ENCODE results near the gene KHDC3L.

The KHDC3L gene, protein sequence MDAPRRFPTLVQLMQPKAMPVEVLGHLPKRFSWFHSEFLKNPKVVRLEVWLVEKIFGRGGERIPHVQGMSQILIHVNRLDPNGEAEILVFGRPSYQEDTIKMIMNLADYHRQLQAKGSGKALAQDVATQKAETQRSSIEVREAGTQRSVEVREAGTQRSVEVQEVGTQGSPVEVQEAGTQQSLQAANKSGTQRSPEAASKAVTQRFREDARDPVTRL

DNA sequence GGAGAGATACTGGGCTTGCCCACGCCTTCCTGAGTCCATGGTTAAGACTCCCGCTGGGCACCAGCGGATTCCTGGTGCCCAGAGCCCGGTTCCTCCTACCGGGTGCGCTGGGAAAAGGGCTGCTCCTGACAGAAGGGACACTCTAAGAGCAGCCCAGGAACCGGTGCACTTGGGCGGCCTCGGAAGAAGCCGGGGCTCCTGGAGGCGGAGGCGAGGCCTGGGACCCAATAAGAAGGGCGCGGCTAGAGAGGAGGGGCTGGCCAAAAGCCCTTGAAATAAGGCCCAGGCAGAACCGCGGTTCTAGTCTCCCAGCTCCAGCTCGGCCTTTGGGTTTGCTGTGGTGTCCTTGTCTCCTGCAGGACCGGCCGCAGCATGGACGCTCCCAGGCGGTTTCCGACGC lies at the start of gene KHDC3L:
Gene KHDC3L, plus strand, starts transcription at position 301 of the 400 bp plus-strand sequence. Its CDS starts 72 bp downstream, at position 373.
- no peak for DNase-seq

DNA sequence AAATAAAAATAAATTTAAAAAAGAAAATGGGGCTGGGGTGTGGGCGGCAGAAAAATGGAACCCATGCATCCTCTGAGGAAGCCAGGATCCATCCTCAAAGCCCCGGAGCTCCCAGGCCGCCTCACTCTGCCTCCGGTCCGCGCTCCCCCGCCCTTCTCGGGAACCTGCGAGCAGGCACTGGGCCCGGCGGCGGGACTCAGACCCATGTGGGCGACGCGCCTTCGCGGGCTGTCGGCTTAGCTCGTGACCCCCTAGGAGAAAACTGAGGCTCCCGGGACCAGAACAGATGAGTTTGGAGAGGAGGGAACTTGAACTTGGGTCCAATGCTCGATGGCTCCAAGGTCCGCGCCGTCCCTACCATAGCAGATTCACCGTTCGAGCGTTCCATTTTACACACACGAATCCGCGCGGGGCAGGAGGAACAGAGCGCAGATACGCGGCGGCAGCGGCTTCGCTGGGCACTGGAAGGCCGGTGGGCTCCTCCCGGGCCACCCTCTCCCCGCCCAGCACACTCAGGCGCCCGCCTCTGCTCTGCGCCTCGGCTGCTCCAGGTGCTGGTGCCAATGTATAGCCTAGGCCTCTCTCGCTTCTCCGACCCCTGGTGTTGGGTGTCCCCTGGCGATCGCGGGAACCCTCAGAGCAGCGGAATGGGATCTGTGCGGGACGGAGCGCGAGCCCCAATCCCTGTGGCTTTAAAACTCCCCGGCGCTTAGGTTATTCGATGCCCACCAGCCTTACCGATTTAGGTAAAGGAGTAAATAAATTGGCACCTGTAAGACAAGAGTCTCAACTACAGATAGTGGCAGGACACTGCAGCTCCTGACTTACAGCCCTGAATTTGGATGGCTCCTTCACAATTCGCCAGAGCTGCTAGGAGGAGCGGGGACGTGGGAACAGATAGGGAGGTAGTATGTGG lies 47.6 kb upstream of the KHDC3L start:
- no peak for DNase-seq

DNA sequence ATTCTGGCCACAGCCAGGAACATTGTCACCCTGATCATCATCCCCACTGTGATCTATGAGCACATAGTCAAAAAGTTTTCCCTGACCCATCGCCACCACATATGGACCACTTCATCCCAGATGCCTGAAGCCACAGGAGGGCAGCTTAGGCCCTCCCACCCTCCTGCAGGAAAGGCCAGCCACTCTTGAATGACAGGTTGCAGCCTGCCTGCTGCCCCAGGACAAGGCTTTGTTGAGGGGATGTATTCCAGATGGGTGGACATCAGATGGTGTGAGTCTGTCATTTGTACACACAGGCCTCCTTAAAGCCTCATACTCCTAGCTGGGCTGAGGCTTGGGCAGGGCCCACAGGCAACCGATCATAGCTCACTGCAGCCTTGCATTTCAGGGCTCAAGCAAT lies 39.1 kb upstream of the KHDC3L start:
- no peak for DNase-seq

DNA sequence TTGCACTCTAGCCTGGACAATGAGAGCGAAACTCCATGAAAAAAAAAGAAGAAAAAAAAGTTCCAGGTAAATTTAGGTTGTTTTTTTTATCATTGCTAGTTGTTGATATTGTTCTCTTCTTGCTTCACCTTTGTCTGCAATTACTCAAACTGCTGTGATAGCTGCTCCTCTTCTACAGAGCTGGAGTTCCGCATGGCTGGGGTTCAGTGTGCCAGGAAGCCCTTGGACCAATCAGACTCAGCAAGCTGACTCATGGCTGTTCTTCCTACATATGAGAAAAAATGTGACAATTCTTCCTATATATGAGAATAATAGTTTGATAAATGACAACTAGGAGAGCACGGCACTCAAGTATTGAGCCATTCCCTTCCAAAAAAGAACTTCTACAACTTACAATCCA lies 36.8 kb upstream of the KHDC3L start:
- no peak for DNase-seq

DNA sequence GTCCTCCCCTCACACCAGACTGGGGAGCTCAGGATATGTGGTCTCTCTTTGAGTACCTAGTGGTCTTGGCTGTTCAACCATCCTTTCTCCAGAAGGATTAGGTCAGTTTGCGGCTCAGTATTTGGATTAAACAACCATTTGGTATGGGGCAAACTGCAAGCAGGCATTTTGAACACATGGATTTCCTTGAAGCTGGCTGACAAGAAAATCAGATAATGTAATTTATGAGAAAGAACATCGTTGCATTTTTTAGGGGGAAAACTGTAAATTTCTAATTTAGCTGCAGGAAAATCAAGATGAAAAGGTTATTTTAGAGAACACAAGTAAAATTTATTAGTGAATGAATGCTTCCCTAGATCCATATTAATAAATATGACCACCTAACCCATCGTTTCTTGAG lies 33.7 kb upstream of the KHDC3L start:
- DNase-seq = no peak

DNA sequence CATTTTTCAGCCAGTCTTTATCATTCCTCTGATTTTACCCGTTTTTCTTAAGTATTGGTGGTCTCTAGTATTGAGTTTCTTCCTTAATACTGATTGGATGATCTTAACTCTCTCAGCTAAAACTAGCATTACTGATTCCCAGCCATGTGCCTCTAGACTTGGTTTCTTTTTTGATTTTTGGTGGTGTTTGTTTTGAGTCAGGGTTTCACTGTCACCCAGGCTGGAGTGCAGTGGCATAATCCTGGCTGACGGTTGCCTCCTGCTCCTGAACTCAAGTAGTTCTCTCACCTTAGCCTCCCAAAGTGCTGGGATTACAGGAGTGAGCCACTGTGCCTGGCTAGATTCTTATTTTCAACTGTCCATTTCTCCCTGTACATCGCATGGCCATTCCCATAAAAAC lies 33.3 kb upstream of the KHDC3L start:
- no peak for DNase-seq

DNA sequence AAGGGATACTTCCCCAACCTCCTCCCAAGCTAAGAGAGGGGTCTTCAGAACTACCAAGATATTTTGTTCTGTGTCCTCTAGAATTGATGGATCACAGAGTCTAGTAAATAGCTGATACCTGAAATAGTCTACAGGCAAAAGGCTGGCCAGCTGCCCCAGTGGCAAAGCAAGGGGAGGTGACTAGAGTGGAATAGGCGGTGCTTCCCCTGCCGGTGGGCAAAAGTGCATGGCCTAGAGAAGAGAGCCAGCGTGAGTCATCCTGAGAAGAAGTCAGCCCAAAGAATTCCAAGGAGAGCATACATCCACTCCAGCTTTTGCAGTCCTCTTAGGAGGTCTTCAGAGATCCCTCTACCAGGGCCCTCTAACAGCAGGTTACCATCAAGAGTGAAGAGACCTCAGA lies 23.1 kb upstream of the KHDC3L start:
- DNase-seq = no peak

DNA sequence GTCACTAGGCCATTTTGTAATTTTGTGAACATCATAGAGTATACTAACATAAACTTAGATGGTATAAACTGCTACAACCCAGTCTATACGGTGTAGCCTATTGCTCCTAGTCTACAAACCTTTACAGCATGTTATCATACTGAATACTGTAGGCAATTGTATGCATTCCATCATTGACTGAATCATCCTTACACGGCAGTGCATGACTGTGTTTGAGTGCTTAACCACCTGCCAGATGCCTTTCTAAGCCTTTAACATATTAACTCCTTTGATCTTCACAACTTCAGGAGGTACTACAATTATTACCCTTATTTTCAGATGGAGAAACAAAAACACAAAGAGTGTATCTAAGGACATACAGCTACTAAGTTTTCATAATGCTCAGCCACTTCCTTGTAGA lies 22.4 kb upstream of the KHDC3L start:
- no peak for DNase-seq

DNA sequence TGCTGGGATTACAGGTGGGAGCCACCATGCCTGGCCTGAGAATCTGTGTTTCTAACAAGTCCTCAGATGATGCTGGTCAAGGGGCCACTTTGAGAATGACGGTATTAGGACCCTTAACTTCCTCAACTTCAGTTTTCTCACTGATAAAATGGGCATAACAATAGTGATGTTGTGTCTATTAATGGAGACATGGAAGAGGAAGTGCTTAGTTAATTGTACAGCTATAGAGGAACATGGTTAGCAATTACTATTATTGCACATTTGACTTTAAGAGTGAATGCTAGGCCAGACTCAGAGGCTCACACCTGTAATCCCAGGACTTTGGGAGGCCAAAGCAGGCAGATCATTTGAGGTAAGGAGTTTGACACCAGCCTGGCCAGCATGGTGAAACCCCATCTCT lies 21.1 kb upstream of the KHDC3L start:
- no peak for DNase-seq

DNA sequence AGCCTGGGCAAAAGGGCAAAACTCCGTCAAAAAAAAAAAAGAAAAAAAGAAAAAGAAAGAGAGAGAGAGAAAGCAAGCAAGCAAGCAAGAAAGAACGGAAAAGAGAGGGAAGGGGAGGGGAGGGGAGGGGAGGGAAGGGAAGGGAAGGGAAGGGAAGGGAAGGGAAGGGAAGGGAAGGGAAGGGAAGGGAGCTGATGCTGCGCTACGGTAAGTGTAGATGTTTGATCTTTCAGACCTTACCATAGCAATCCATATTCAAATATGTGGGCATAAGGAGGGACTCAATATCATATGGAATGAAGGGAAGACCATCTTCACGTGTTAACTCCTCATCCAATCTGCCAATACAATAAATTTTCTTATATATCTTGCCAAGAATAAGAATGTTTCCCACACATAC lies 20.3 kb upstream of the KHDC3L start:
- DNase-seq = no peak

DNA sequence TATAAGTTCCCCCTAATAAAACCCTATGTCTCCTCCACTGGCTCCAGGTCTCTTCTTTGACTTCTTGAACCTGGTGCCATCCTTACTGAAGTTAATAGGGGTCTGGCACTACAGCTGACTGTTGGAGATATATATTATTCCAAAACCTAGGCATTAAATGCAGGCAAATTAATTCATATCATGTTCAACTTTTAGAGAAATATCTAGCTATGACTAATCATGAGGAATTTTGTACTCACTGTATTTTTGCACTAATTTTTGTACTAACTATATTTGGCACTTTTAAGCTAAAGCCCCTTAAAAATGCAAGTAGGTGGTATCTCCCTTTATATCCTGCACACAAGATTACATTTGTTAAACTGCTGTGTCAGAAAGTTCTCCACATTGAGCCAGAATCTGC lies 19.3 kb upstream of the KHDC3L start:
- no peak for DNase-seq

DNA sequence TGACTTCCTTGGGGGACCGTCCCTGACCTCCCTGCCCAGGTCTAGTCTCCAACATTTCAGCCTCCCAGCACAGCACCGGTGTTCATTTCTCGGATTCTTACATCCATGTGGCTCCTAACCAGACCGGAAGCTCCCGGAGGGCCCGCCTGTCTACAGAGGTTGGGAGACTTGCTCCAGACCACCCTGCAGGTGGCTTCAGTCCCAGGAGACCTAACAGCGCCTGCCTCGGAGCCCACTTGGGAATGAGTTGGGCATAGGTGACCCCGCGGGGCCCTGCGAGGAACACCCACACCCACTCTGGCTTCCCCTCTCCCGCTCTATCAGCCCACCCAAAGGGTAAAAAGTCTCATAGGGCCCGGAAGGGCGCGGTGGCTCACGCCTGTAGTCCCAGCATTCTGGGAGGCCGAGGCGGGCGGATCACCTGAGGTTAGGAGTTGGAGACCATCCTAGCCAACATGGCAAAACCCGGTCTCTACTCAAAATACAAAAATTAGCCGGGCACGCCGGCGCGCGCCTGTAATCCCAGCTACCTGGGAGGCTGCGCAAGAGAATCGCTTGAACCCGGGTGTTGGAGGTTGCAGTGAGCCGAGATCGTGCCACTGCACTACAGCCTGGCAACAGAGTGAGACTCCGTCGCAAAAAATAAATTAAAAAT lies 13.8 kb upstream of the KHDC3L start:
- DNase-seq = no peak

DNA sequence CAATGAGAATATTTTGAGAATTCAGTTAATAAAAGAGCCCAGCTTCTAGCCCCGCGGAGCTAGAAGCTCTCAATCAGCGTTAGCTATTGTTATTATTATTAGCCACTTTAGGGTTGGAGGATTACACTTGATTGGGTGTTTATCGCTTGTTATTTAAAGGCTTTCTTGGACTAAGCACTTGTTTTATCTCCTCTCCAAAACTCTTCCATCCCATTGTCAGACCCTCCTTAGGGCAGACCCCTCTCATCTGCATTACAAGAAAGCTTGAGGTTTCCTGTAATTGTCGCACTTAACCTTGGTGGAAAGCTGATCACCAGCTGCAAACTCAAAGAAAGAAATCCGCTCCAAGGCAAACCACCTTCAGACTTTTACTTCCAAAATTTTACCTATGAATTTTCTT lies 13.1 kb upstream of the KHDC3L start:
- DNase-seq = no peak

DNA sequence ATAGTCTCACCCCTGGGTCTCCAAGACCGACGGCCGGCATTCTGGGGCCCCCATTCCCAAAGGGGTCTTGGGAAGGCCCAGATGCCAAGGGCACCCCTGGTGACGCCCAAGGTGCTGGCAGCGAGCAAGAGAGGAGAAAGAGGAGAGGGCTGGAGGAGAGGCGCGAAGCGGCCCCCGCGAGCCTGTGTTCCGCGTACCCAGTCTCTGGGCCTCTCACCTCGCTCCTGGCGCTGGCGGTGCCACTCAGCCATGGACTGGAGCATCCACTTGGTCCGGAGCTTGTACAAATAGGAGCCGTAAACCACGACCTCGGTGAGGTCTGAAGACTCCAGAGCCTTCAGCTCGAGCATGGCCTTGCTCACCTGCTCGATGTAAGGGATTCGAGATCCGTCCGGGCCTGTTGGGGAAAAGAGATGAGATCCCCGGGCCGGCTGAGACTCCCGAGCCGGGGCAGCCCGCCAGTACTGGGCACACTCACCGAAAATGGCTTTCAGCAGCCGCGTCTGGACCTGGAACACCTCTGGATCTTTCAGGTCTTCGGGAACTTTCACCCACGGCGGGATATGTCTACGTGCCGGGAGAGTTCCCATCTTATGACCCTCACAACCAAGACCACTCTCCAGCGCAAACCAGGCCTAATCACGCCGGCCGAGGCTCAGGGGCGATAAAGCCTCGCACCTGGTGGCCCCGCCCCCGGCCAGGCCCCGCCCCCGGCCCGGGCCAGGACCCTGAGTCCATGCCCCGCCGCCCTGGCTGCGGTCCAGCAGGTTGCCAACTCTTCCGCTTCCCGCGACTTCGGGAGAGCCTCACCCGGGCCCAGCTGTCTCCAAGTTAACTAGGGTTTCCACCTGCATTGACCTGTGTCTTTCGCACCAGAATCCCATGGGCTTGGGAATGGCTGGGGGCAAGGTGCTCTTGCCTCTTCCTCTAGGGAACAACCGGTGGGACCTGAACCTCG lies 8.5 kb upstream of the KHDC3L start, which contains the start of gene DPPA5:
Gene DPPA5, minus strand, starts transcription at position 641 of the 958 bp plus-strand sequence. Its CDS starts 51 bp downstream, at position 590.
- no peak for DNase-seq

DNA sequence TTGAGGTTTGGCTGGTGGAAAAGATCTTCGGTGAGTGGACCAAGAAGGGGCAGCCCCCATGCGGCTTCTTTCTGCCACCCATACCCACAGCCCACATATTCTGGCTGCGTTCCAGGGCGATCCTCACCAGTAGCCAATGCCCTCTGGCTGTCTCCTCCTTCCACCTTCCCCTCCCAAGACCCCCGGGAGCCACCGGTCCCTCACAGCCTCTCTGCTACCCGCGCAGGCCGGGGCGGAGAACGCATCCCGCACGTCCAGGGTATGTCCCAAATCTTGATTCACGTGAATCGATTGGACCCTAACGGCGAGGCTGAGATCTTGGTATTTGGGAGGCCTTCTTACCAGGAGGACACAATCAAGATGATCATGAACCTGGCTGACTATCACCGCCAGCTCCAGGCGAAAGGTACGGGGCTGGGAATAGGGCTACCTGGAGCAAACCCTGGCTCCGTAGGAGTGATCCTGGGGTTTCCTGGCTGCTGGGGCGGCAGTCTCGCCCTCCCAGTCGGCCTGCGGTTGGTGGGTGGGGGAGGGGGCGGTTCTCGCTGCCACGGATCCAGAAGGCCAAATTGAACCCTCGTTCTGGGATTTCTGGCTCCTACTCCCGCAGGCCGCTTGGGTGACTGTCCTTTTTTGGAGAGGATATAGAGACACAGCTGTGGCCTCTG lies 545 bp downstream of the KHDC3L start:
- no peak for DNase-seq

DNA sequence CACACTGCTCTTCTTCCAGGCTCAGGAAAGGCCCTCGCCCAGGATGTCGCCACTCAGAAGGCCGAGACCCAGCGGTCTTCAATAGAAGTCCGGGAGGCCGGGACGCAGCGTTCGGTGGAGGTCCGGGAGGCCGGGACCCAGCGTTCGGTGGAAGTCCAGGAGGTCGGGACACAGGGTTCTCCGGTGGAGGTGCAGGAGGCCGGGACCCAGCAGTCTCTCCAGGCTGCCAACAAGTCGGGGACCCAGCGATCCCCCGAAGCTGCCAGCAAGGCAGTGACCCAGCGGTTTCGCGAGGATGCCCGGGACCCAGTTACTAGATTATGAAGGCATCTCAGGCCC lies 1.0 kb downstream of the KHDC3L start:
- DNase-seq = no peak

DNA sequence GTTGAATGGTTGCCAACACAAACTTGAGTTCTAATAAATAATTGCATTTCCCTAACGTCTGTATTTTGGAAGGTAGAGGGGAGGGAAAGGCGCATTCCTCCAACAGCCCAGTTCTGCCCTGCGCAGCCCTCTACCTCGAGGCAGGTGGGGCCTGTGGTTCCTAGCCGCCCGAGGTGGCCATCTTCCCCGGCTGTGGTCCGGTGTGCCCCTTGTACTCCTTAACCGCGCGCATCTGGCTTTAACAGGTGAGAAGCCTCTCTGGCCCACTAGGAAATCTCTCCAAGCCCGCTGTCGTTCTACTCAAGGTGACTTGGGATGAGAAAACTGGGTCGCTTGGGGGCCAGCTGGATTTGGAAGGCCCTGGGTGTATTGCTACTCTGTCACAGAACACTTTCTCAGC lies 1.7 kb downstream of the KHDC3L start:
- DNase-seq = no peak

DNA sequence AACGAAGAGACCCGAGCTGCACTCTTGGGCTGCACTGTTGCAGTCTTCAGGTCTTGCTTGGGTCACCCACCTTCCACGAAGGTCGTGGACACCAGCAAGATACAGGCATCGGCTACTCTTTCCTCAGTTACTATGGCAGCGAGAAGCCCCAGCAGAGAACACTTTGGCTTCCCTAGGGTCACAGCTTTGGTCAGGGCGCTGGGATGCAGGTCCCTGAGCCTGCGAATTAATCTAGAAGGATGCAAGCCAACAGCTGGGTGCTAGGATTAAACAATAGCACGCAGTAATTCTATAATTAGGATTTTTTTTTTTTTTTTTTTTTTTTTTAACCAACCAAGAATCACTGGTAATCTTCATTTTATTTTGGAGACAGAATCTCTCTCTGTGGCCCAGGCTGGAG lies 2.1 kb downstream of the KHDC3L start:
- no peak for DNase-seq

DNA sequence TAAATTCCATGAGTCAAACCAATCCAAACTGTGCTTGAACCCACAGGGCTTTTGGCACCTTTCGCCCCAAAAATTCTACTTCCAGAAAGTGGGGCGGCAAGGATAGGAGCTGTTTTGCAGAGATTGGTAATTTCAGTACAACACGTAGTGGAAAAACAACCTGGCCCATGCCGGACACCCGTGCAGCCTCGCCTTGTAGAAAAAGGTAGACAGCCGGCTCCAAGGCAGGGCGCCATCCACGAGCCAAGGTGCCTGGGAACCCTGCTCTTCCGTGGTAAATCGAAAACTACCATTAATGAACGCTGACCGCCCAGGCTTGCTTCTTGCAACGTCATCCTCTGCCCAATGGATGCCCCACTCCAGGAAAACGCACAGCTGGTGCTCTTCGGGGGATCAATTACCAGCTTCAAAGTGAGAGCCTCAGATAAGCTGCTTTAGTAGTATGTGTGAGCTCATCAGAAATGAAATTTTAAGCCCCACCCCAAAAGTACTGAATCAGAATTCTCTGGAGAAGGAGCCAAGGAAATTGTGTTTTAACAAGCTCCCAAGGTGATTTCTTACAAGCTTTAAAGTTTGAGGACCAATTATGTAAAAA lies 5.4 kb downstream of the KHDC3L start:
- no peak for DNase-seq

DNA sequence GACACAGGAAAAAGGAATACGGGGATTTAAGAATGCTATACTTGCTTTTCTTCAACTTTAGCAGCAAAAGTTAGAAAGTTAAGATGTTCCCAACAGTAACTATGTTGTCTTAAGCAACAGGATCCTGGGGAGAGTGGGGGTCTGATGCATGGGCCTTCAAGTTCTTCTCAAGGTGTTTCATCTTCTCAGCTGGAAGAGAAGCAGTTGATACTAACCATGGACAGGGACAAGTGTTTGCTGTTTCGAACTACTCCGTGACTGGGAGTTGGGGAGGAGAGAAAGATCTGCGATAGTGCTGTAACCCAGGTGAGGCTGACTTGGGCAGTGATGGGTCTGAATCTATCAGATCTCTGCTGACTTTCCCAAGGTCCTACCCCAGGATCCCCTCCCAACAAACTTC lies 6.2 kb downstream of the KHDC3L start:
- DNase-seq = no peak

DNA sequence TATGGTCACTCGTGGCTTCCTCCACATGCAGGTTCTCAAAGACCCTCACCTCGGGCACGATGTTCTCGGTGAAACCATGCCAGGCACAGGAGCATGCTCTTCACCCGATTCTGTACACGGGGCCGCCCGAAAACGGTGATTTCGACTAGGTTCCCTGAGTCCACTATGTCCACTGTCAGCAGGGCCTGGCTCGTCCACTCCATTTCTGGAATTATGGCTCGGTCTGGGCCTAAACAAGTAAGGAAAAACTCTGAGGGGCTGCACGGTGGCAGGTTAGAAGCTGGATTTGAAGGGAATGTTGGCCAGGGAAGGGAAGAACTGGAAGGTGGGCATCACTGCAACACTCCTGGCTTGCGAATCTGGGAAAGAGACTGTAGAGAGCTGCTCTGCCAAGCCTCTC lies 6.7 kb downstream of the KHDC3L start:
- DNase-seq = no peak

DNA sequence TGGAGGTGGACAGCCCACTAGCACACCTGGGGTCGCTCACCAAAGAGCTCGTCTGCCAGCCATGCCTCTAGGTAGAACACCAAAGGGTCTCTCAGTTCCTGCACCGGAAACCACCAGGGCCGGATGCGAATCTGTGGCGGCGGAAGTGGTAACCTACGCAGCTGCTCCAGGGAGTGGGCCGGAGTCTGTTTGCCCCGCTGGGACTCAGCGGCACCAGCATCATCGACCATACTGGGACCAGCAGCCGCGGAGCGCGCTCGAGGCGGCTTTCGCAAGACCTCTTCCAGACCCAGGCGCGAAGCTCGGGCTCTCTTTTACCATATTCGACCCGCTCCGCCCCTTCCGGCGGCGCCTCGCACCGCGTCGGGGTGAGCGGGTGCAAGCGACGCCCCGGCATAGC lies 7.1 kb downstream of the KHDC3L start, which contains the start of gene OOEP:
Gene OOEP, minus strand, starts transcription at position 335 of the 400 bp plus-strand sequence. Its CDS starts 105 bp downstream, at position 230.
- no peak for DNase-seq
